OCI-LY1 (cell line): ENCODE measurements around the gene MYO3B.

Source experiments
- CTCF ChIP-seq: fragments of 200-600 bp; sonication (generic), shearing (Covaris generic); IDR thresholded peaks from 2 replicates; pipeline ENCODE4 v1.5.1; 2017; ENCODE audit warnings: mild to moderate bottlenecking, antibody characterized with exemption, low read length, moderate library complexity, mixed read lengths
- EZH2 ChIP-seq: fragments of 200-600 bp; sonication (generic), shearing (Covaris generic); IDR thresholded peaks from 2 replicates; pipeline ENCODE4 v1.8.0; 2017; ENCODE audit warnings: borderline replicate concordance, mixed run types, mild to moderate bottlenecking, antibody characterized with exemption, low read length, moderate library complexity, mixed read lengths

GRCh38 chr2:170298861-170299429 lies 121.0 kb downstream of the MYO3B start:
- TF ChIP-seq CTCF (no peak), EZH2 (no peak)
